ENCODE measurements around the gene TTLL1.
"Not testable (repeated sequence)": the region's sequence is repeated elsewhere in the genome, so short reads cannot be mapped to it uniquely, and the experiment has no call there.

TTLL1 gene

GRCh38 chr22:43110444-43110926 is 21.3 kb upstream of the TTLL1 start, which contains the start of gene BIK:
TSS of gene BIK (plus strand) at chr22:43110750. CDS start at chr22:43124023, 13,273 bp downstream.
- peak; percentile 71 for DNase-seq (ENCODE audit: low spot score)

- no peak for DNase-seq (ENCODE audit: low spot score)
Observed at GRCh38 chr22:43109921-43110443, 20.8 kb upstream of the TTLL1 start.

- no peak for DNase-seq (ENCODE audit: low spot score)
Observed at GRCh38 chr22:43109511-43109910, 20.3 kb upstream of the TTLL1 start.

GRCh38 chr22:43106302-43106701 is 17.1 kb upstream of the TTLL1 start:
- DNase-seq (ENCODE audit: low spot score): no peak

- not testable (repeated sequence) for DNase-seq (ENCODE audit: low spot score)
Observed at GRCh38 chr22:43104950-43105349, 15.8 kb upstream of the TTLL1 start.

GRCh38 chr22:43104056-43104625 is 14.9 kb upstream of the TTLL1 start:
- not testable (repeated sequence) for DNase-seq (ENCODE audit: low spot score)

GRCh38 chr22:43101306-43101705 is 12.1 kb upstream of the TTLL1 start:
- no peak for DNase-seq (ENCODE audit: low spot score)

- no peak for DNase-seq (ENCODE audit: low spot score)
Observed at GRCh38 chr22:43100225-43100624, 11.0 kb upstream of the TTLL1 start.

GRCh38 chr22:43099095-43099494 is 9.9 kb upstream of the TTLL1 start:
- DNase-seq (ENCODE audit: low spot score): no peak

- DNase-seq (ENCODE audit: low spot score): no peak
Observed at GRCh38 chr22:43098356-43098755, 9.2 kb upstream of the TTLL1 start.

GRCh38 chr22:43096420-43096819 is 7.2 kb upstream of the TTLL1 start:
- no peak for DNase-seq (ENCODE audit: low spot score)

- no peak for DNase-seq (ENCODE audit: low spot score)
Observed at GRCh38 chr22:43094551-43094950, 5.4 kb upstream of the TTLL1 start.

GRCh38 chr22:43094085-43094484 is 4.9 kb upstream of the TTLL1 start:
- DNase-seq (ENCODE audit: low spot score): no peak

GRCh38 chr22:43092085-43092484 is 2.9 kb upstream of the TTLL1 start:
- DNase-seq (ENCODE audit: low spot score): no peak

GRCh38 chr22:43090130-43090789 is 1.1 kb upstream of the TTLL1 start:
- peak; percentile 90 for DNase-seq (ENCODE audit: low spot score)

GRCh38 chr22:43088627-43088983 is 586 bp downstream of the TTLL1 start:
- DNase-seq (ENCODE audit: low spot score): no peak

- DNase-seq (ENCODE audit: low spot score): no peak
Observed at GRCh38 chr22:43085658-43086606, 3.3 kb downstream of the TTLL1 start.

GRCh38 chr22:43081968-43082367 is 7.2 kb downstream of the TTLL1 start:
- no peak for DNase-seq (ENCODE audit: low spot score)

GRCh38 chr22:43080616-43081015 is 8.6 kb downstream of the TTLL1 start:
- no peak for DNase-seq (ENCODE audit: low spot score)

GRCh38 chr22:43079742-43080141 is 9.4 kb downstream of the TTLL1 start:
- DNase-seq (ENCODE audit: low spot score): no peak

GRCh38 chr22:43078522-43078921 is 10.7 kb downstream of the TTLL1 start:
- DNase-seq (ENCODE audit: low spot score): no peak

- DNase-seq (ENCODE audit: low spot score): no peak
Observed at GRCh38 chr22:43077121-43077877, 11.9 kb downstream of the TTLL1 start.

Measured in GM03348 (cell line).